Heart left ventricle (tissue), 13 donors: ENCODE data around the gene ZNF124.

Source experiments
- POLR2A ChIP-seq, 2 donors: fragments of 450-650 bp; IDR thresholded peaks; one replicate each; pipeline ENCODE4 v1.6.1; 2017; ENCODE audit warnings: antibody characterized with exemption in 2 of 2, mild to moderate bottlenecking in 2 of 2, moderate library complexity in 2 of 2
- TF ChIP-seq, protein P1 (sequence below), 12 donors: fragments of 200-600 bp; sonication (generic) in 4 of 12; IDR thresholded peaks; one replicate each; pipeline versions ENCODE4 v1.5.0 to v1.8.0; 2018 to 2022; ENCODE audit warnings: antibody characterized with exemption in 12 of 12, mild to moderate bottlenecking in 5 of 12
- donor health status: ischemic (EF 13 %, LVEDD 7.1; RV severe dilation, severe dysfunction).
- donor health status: DM: no; HTN: yes; CAD: no.
- donor health status: DM: no; HTN: no; CAD: no.
- donor health status: ischemic (EF 25% LVEDD 6.9; RV normal size, moderate dysfunction).
- donor health status: ischemic (EF 25% LVEDD 5.7; RV mildly dilated, moderate dysfunction).
- donor health status: ischemic (EF 35%, LVEDD 5.7; RV mildly dilated, moderate dysfunction).
- donor health status: nonischemic (EF 11% LVEDD 7.7; RV severe dilation, severe dysfunction).
- donor health status: DM: yes; HTN: yes; CAD: no.
- donor health status: PGD.
- donor health status: ischemic (EF 29% LVEDD 5.4; RV normal size, mild dysfunction).
- donor health status: nonischemic (EF 23%, LVEDD 6.1; RV moderate dilation, normal function).

DNA sequence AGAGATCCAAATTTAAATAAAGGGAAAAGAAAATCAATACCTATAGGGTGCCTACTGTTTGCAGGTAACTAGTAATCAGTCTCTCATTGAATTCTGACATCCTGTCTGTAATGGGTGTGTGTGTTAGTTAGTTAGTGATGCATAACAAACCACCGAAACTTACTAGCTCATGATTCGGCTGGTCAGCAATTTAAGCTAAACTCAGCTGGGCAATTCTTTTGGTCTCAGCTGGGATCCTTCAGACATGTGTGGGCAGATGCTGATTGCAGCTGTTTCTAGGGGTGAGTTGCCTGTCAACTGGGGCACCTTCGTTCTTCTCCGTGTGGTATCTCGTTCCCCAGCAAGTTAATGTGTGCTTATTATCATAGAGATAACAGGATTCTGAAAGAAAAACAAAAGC is 40.2 kb upstream of the ZNF124 start:
- TF ChIP-seq, protein P1, sequence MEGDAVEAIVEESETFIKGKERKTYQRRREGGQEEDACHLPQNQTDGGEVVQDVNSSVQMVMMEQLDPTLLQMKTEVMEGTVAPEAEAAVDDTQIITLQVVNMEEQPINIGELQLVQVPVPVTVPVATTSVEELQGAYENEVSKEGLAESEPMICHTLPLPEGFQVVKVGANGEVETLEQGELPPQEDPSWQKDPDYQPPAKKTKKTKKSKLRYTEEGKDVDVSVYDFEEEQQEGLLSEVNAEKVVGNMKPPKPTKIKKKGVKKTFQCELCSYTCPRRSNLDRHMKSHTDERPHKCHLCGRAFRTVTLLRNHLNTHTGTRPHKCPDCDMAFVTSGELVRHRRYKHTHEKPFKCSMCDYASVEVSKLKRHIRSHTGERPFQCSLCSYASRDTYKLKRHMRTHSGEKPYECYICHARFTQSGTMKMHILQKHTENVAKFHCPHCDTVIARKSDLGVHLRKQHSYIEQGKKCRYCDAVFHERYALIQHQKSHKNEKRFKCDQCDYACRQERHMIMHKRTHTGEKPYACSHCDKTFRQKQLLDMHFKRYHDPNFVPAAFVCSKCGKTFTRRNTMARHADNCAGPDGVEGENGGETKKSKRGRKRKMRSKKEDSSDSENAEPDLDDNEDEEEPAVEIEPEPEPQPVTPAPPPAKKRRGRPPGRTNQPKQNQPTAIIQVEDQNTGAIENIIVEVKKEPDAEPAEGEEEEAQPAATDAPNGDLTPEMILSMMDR (IDR thresholded peaks at IDR 0.05): no peak
- TF ChIP-seq POLR2A (IDR thresholded peaks at IDR 0.05): no peak
